Trophoblast cell (in vitro differentiated cells and primary cell): ENCODE results near the gene HEXIM2.
"Not testable (repeated sequence)": the region's sequence is repeated elsewhere in the genome, so short reads cannot be mapped to it uniquely, and the experiment has no call there.

Experiments
- DNase-seq, 2 donors: peaks; one replicate each; pipeline ENCODE4 v3.0.0-alpha.2; 2016
- H2AFZ ChIP-seq: 2 replicates; pipeline ENCODE4 v1.6.1; 2013; ENCODE audit warnings: low read length, moderate library complexity, mild to moderate bottlenecking; ENCODE audit not compliant: insufficient read depth, poor library complexity
- H2AK5ac ChIP-seq: 2 replicates; pipeline ENCODE4 v1.6.1; 2013; ENCODE audit warnings: mild to moderate bottlenecking, low read length
- H2BK120ac ChIP-seq: 2 replicates; pipeline ENCODE4 v1.6.1; 2013; ENCODE audit warnings: low read length, mild to moderate bottlenecking, moderate library complexity; ENCODE audit not compliant: insufficient read depth, poor library complexity
- H2BK12ac ChIP-seq: 2 replicates; pipeline ENCODE4 v1.6.1; 2013; ENCODE audit warnings: mild to moderate bottlenecking, low read length, moderate library complexity
- H2BK5ac ChIP-seq: 2 replicates; pipeline ENCODE4 v1.6.1; 2013; ENCODE audit warnings: low read length, low read depth, moderate library complexity, mild to moderate bottlenecking; ENCODE audit not compliant: poor library complexity
- H3K14ac ChIP-seq: 2 replicates; pipeline ENCODE4 v1.6.1; 2013; ENCODE audit warnings: mild to moderate bottlenecking, low read length
- H3K18ac ChIP-seq: 2 replicates; pipeline ENCODE4 v1.6.1; 2013; ENCODE audit warnings: mild to moderate bottlenecking, low read length
- H3K23ac ChIP-seq: 2 replicates; pipeline ENCODE4 v1.6.1; 2013; ENCODE audit warnings: low read length
- H3K27ac ChIP-seq: 2 replicates; pipeline ENCODE4 v1.5.1; 2013; ENCODE audit warnings: low read depth, mild to moderate bottlenecking, inconsistent platforms, low read length, moderate library complexity
- H3K27me3 ChIP-seq: 2 replicates; pipeline ENCODE4 v1.6.1; 2013; ENCODE audit warnings: inconsistent platforms, mild to moderate bottlenecking, low read length, moderate library complexity; ENCODE audit not compliant: insufficient read depth
- H3K36me3 ChIP-seq, 2 experiments: 1 replicate in 1 of 2; 2 replicates in 1 of 2; pipeline ENCODE4 v1.6.1; 2013; ENCODE audit warnings: low read length in 2 of 2, mild to moderate bottlenecking in 2 of 2, moderate library complexity in 1 of 2; ENCODE audit not compliant: insufficient read depth in 2 of 2, control insufficient read depth in 1 of 2
- H3K4ac ChIP-seq: 2 replicates; pipeline ENCODE4 v1.6.1; 2013; ENCODE audit warnings: low read depth, mild to moderate bottlenecking, low read length, moderate library complexity
- H3K4me1 ChIP-seq, 2 experiments: 1 replicate in 1 of 2; 2 replicates in 1 of 2; pipeline ENCODE4 v1.6.1; 2013; ENCODE audit warnings: low read length in 2 of 2, mild to moderate bottlenecking in 2 of 2, moderate library complexity in 1 of 2; ENCODE audit not compliant: insufficient read depth in 2 of 2, control insufficient read depth in 1 of 2
- H3K4me2 ChIP-seq: 2 replicates; pipeline ENCODE4 v1.6.1; 2013; ENCODE audit warnings: inconsistent platforms, mild to moderate bottlenecking, low read length, moderate library complexity
- H3K4me3 ChIP-seq: 2 replicates; pipeline ENCODE4 v1.5.1; 2013; ENCODE audit warnings: mild to moderate bottlenecking, low read depth, low read length, inconsistent platforms
- H3K79me1 ChIP-seq: one replicate; pipeline ENCODE4 v1.6.1; 2013; ENCODE audit warnings: low read length
- H3K79me2 ChIP-seq: 2 replicates; pipeline ENCODE4 v1.6.1; 2013; ENCODE audit warnings: low read length, mild to moderate bottlenecking; ENCODE audit not compliant: control insufficient read depth, insufficient read depth, poor library complexity
- H3K9ac ChIP-seq: 2 replicates; pipeline ENCODE4 v1.6.1; 2013; ENCODE audit warnings: mild to moderate bottlenecking, low read length
- H3K9me3 ChIP-seq: 2 replicates; pipeline ENCODE4 v1.6.1; 2013; ENCODE audit warnings: low read depth, mild to moderate bottlenecking, control low read depth, inconsistent platforms, low read length; ENCODE audit not compliant: insufficient read depth
- H4K12ac ChIP-seq: 2 replicates; pipeline ENCODE4 v1.6.1; 2013; ENCODE audit warnings: low read depth, mild to moderate bottlenecking, low read length, moderate library complexity
- H4K8ac ChIP-seq: 2 replicates; pipeline ENCODE4 v1.6.1; 2013; ENCODE audit warnings: low read depth, mild to moderate bottlenecking, low read length, moderate library complexity
- H4K91ac ChIP-seq: one replicate; pipeline ENCODE4 v1.6.1; 2013; ENCODE audit warnings: low read depth, mild to moderate bottlenecking, low read length, moderate library complexity
- WGBS: extraction: QIAGEN DNeasy Blood & Tissue Kit; methylation state at CpG from one replicate; pipeline ENCODE4 v1.1.7; 2013; ENCODE audit warnings: missing lambda C conversion rate; ENCODE audit not compliant: insufficient read length, insufficient coverage; ENCODE audit errors: extremely low coverage; 5-methylcytosine and 5-hydroxymethylcytosine counted together

Gene HEXIM2

GRCh38 chr17:45200701-45201100, 39.0 kb downstream of the HEXIM2 start:
- Histone ChIP-seq H3K4me3 (no peak overlapping the region), H3K14ac (no peak overlapping the region), H2BK12ac (no peak overlapping the region), H3K27ac (no peak overlapping the region), H3K4me2 (no peak overlapping the region), H2AFZ (no peak overlapping the region), H3K4ac (no peak overlapping the region), H3K79me2 (no peaks in the 10 kb centered on the region), H4K12ac (no peak overlapping the region), H3K9ac (no peak overlapping the region), H3K9me3 (no peaks in the 10 kb centered on the region), H4K91ac (no peak overlapping the region), H3K23ac (no peak overlapping the region), H2AK5ac (no peak overlapping the region), H4K8ac (no peak overlapping the region), H3K36me3 (no peaks in the 10 kb centered on the region), H3K4me1 (peaks cover 3% of the 10 kb centered on the region in 2 experiments), H2BK120ac (no peak overlapping the region), H2BK5ac (no peak overlapping the region), H3K18ac (no peak overlapping the region), H3K79me1 (peaks cover 5% of the 10 kb centered on the region), H3K27me3 (no peaks in the 10 kb centered on the region)
- WGBS = no CpG with 5 or more reads among the region's 9 CpGs
- DNase-seq = peak in 1 of 2 donors; percentile 25

DNA sequence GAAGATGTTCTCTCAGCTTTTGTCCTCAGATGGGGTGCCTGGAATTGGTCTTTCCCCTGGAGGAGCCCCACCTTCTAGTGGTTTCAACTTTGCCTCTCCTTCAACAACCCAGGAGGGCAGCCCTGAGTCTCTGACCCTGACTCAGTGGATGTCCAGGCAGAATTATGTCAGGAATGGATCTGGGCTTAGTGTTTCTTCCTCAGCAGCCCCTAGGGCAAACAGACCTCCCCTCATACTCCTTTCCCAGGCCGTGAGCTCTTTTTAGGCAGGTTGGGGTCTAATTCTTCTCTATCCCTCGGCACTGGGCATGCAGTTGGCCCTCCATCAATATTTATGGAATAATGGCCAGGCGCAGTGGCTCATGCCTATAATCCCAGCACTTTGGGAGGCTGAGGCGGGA, 39.8 kb downstream of the HEXIM2 start:
- Histone ChIP-seq H3K4me3 (no peak overlapping the region), H3K4me1 (peaks cover 3% of the 10 kb centered on the region in 2 experiments), H4K8ac (no peak overlapping the region), H3K9me3 (no peaks in the 10 kb centered on the region), H3K27ac (no peak overlapping the region), H2BK12ac (no peak overlapping the region), H2AFZ (no peak overlapping the region), H2BK120ac (no peak overlapping the region), H3K4ac (no peak overlapping the region), H3K36me3 (no peaks in the 10 kb centered on the region), H4K91ac (no peak overlapping the region), H3K79me2 (no peaks in the 10 kb centered on the region), H3K79me1 (peaks cover 5% of the 10 kb centered on the region), H3K4me2 (no peak overlapping the region), H4K12ac (no peak overlapping the region), H3K23ac (no peak overlapping the region), H3K18ac (no peak overlapping the region), H3K27me3 (no peaks in the 10 kb centered on the region), H2BK5ac (no peak overlapping the region), H2AK5ac (no peak overlapping the region), H3K9ac (no peak overlapping the region), H3K14ac (no peak overlapping the region)
- WGBS = no CpG with 5 or more reads among the region's 4 CpGs
- DNase-seq = peak; percentile 57 to 76

DNA sequence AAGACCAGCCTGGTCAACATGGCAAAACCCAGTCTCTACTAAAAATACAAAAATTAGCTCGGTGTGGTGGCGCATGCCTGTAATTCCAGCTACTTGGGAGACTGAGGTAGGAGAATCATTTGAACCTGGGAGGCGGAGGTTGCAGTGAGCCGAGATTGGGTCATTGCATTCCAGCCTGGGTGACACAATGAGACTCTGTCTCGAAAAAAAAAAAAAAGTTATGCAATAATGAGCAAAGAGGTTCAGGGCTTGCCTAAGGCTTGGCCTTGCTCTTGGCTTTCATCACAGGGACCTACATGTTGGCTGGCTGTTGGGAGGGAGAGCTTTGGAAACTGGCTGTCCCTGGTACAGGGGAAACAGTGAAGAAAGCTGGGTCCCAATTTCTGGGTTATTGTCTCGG, 40.2 kb downstream of the HEXIM2 start:
- H3K14ac ChIP-seq, H3K4me2 ChIP-seq, H3K9ac ChIP-seq, H4K91ac ChIP-seq, H3K4ac ChIP-seq, H3K79me2 ChIP-seq, H3K27ac ChIP-seq, H2AK5ac ChIP-seq, H3K9me3 ChIP-seq, H3K4me3 ChIP-seq, H2AFZ ChIP-seq, H4K12ac ChIP-seq, H2BK12ac ChIP-seq, H4K8ac ChIP-seq, H3K18ac ChIP-seq, H3K36me3 ChIP-seq, H3K23ac ChIP-seq, H3K79me1 ChIP-seq, H2BK120ac ChIP-seq, H3K27me3 ChIP-seq, H2BK5ac ChIP-seq, H3K4me1 ChIP-seq: not testable (repeated sequence)
- DNase-seq = peak; percentile 82 to 94
- WGBS = no CpG with 5 or more reads among the region's 6 CpGs

- peak; percentile 78 to 94 for DNase-seq
- Histone ChIP-seq H2AK5ac (no peak overlapping the region), H3K4me1 (peaks cover 2 to 5% of the 10 kb centered on the region in 2 experiments), H2BK120ac (no peak overlapping the region), H4K91ac (no peak overlapping the region), H4K8ac (no peak overlapping the region), H3K18ac (no peak overlapping the region), H4K12ac (no peak overlapping the region), H3K4ac (no peak overlapping the region), H2AFZ (no peak overlapping the region), H3K14ac (no peak overlapping the region), H3K23ac (no peak overlapping the region), H3K9me3 (peaks cover under 1% of the 10 kb centered on the region), H2BK5ac (no peak overlapping the region), H3K4me2 (no peak overlapping the region), H2BK12ac (no peak overlapping the region), H3K79me2 (no peaks in the 10 kb centered on the region), H3K9ac (no peak overlapping the region), H3K27ac (no peak overlapping the region), H3K36me3 (no peaks in the 10 kb centered on the region), H3K79me1 (no peaks in the 10 kb centered on the region), H3K27me3 (peaks cover 39% of the 10 kb centered on the region), H3K4me3 (no peak overlapping the region)
- WGBS = no CpG with 5 or more reads among the region's 12 CpGs
Observed at GRCh38 chr17:45218895-45219661, 57.4 kb downstream of the HEXIM2 start.
